KMS-11 (cell line): ENCODE results near the gene ALS2CL.

Source experiments
- H2AFZ ChIP-seq: fragments of 200-600 bp; sonication (generic); 2 replicates; pipeline ENCODE4 v1.6.1; 2016; ENCODE audit warnings: antibody characterized with exemption, mixed run types, low read depth
- H3K27ac ChIP-seq: fragments of 200-600 bp; sonication (generic); 2 replicates; pipeline ENCODE4 v1.6.1; 2016; ENCODE audit warnings: mild to moderate bottlenecking, mixed run types
- H3K27me3 ChIP-seq: fragments of 200-600 bp; sonication (generic); 2 replicates; pipeline ENCODE4 v1.6.1; 2017; ENCODE audit warnings: mild to moderate bottlenecking, low read depth, mixed run types, moderate library complexity; ENCODE audit not compliant: insufficient read depth
- H3K36me3 ChIP-seq: fragments of 200-600 bp; sonication (generic); 2 replicates; pipeline ENCODE4 v1.6.1; 2017; ENCODE audit warnings: mild to moderate bottlenecking, mixed run types; ENCODE audit not compliant: insufficient read depth
- H3K4me1 ChIP-seq: fragments of 200-600 bp; sonication (generic); 2 replicates; pipeline ENCODE4 v1.6.1; 2016; ENCODE audit warnings: mild to moderate bottlenecking, low read depth, mixed run types; ENCODE audit not compliant: poor library complexity, severe bottlenecking
- H3K4me2 ChIP-seq: fragments of 200-600 bp; sonication (generic); 2 replicates; pipeline ENCODE4 v1.7.0; 2016; ENCODE audit warnings: mild to moderate bottlenecking, mixed run types
- H3K4me3 ChIP-seq: fragments of 200-600 bp; sonication (generic); IDR thresholded peaks from 2 replicates; pipeline ENCODE4 v1.6.1; 2017; ENCODE audit warnings: low read depth, low read length, mixed read lengths; ENCODE audit not compliant: insufficient read depth
- H3K79me2 ChIP-seq: fragments of 200-600 bp; sonication (generic); 2 replicates; pipeline ENCODE4 v1.6.1; 2016; ENCODE audit warnings: low read depth, mixed run types; ENCODE audit not compliant: insufficient read depth
- H3K9ac ChIP-seq: fragments of 200-600 bp; sonication (generic); 2 replicates; pipeline ENCODE4 v1.6.1; 2016; ENCODE audit warnings: mild to moderate bottlenecking, mixed run types
- H4K20me1 ChIP-seq: fragments of 200-600 bp; sonication (generic); 2 replicates; pipeline ENCODE4 v1.6.1; 2016; ENCODE audit warnings: mild to moderate bottlenecking, mixed run types; ENCODE audit not compliant: insufficient read depth
- CTCF ChIP-seq: fragments of 200-600 bp; sonication (generic); conservative IDR thresholded peaks from 2 replicates; pipeline ENCODE4 v1.6.1; 2017; ENCODE audit warnings: low read depth, mild to moderate bottlenecking, antibody characterized with exemption, low read length, moderate library complexity, mixed read lengths

The ALS2CL gene

GRCh38 chr3:46655271-46655670 lies 38.2 kb downstream of the ALS2CL start:
- Histone ChIP-seq H3K4me3 (no peak overlapping the region), H3K4me2 (no peak overlapping the region), H3K36me3 (no peaks in the 10 kb centered on the region), H3K9ac (no peak overlapping the region), H4K20me1 (no peaks in the 10 kb centered on the region), H2AFZ (no peak overlapping the region), H3K79me2 (no peaks in the 10 kb centered on the region), H3K27me3 (no peaks in the 10 kb centered on the region), H3K4me1 (no peaks in the 10 kb centered on the region), H3K27ac (no peak overlapping the region)
- no peak for TF ChIP-seq CTCF

DNA sequence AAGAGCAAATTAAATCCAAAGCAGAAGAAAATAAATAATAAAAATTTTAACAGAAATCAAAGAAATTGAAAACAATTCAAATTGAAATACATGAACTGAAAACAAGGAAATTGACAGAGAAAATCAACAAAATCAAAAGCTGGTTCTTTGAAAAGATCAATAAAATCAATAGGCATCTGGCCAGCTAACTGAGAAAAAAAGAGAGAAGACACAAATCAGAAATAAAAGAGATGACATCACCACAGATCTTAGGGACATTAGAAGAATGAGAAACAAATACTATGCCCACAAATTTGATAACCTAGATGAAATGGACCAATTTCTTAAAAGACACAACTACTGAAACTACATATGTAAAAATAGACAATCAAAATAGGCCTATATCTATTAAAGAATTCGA lies 42.4 kb downstream of the ALS2CL start:
- H3K4me3 ChIP-seq = no peak overlapping the region
- H3K27ac ChIP-seq = no peak overlapping the region
- H3K9ac ChIP-seq = no peak overlapping the region
- no peak overlapping the region for H2AFZ ChIP-seq
- no peaks in the 10 kb centered on the region for H3K79me2 ChIP-seq
- TF ChIP-seq CTCF = no peak
- no peaks in the 10 kb centered on the region for H3K36me3 ChIP-seq
- H3K27me3 ChIP-seq = no peaks in the 10 kb centered on the region
- no peak overlapping the region for H3K4me2 ChIP-seq
- H3K4me1 ChIP-seq = no peaks in the 10 kb centered on the region
- no peaks in the 10 kb centered on the region for H4K20me1 ChIP-seq

DNA sequence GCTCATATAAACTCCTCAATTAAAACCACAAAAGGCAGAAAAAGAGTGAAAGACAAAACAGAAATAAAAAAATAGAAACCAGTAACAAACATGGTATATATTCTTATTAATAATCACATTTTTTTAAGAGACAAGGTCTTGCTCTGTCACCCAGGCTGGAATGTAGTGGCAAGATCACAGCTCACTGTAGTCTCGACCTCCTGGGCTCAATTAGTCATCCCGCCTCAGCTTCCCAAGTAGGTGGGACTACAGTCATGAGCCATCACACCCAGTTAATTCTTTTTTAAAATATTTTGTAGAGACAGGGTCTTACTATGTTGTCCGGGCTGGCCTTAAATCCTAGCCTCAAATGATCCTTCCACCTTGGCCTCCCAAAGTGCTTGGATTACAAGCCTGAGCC lies 44.0 kb downstream of the ALS2CL start:
- no peak overlapping the region for H3K4me2 ChIP-seq
- no peak overlapping the region for H2AFZ ChIP-seq
- H3K4me3 ChIP-seq = no peak overlapping the region
- no peak overlapping the region for H3K9ac ChIP-seq
- H3K27me3 ChIP-seq = no peaks in the 10 kb centered on the region
- H3K27ac ChIP-seq = no peak overlapping the region
- H3K79me2 ChIP-seq = no peaks in the 10 kb centered on the region
- no peak for TF ChIP-seq CTCF
- no peaks in the 10 kb centered on the region for H3K36me3 ChIP-seq
- no peaks in the 10 kb centered on the region for H3K4me1 ChIP-seq
- no peaks in the 10 kb centered on the region for H4K20me1 ChIP-seq

GRCh38 chr3:46648096-46648495 lies 45.4 kb downstream of the ALS2CL start:
- Histone ChIP-seq H3K79me2 (no peaks in the 10 kb centered on the region), H3K4me2 (no peak overlapping the region), H3K9ac (no peak overlapping the region), H3K27ac (no peak overlapping the region), H3K4me3 (no peak overlapping the region), H4K20me1 (no peaks in the 10 kb centered on the region), H3K4me1 (no peaks in the 10 kb centered on the region), H3K36me3 (no peaks in the 10 kb centered on the region), H3K27me3 (no peaks in the 10 kb centered on the region), H2AFZ (no peak overlapping the region)
- TF ChIP-seq CTCF = no peak

- Histone ChIP-seq H3K4me2 (no peak overlapping the region), H3K9ac (no peak overlapping the region), H4K20me1 (no peaks in the 10 kb centered on the region), H3K27ac (no peak overlapping the region), H3K4me1 (no peaks in the 10 kb centered on the region), H3K27me3 (no peaks in the 10 kb centered on the region), H3K79me2 (no peaks in the 10 kb centered on the region), H3K4me3 (no peak overlapping the region), H3K36me3 (no peaks in the 10 kb centered on the region), H2AFZ (no peak overlapping the region)
- no peak for TF ChIP-seq CTCF
Measured at GRCh38 chr3:46646700-46647099, 46.8 kb downstream of the ALS2CL start.
